PC-9 (cell line): Measurements from ENCODE around the gene FA2H. TPM values are rescaled to one million over a fixed set of nuclear protein-coding genes. Genes with fewer than 3 reads are reported as not detected.

ENCODE experiments used
- BruUV-seq: library from RNA; stranded (reverse); fragments of 400-500 nt; replicated peaks from 2 replicates; lab custom pipeline; 2021; lab: Mats Ljungman, UMichigan
- CTCF ChIA-PET: fragments of 300-600 bp; sonication (Branson Sonifier 250); formaldehyde crosslinking; loops from one replicate; lab custom pipeline; 2022; ENCODE audit warnings: antibody characterized with exemption; lab: Charles Lee
- POLR2A ChIA-PET: fragments of 300-600 bp; sonication (Branson Sonifier 250); formaldehyde crosslinking; loops from one replicate; lab custom pipeline; 2022; ENCODE audit warnings: antibody characterized with exemption; ENCODE audit not compliant: unreplicated experiment; lab: Charles Lee
- DNase-seq, 2 experiments: peaks; one replicate each; pipeline versions ENCODE4 v3.0.0 to v3.0.0-alpha.2; 2015 to 2022; ENCODE audit warnings: mixed read lengths in 1 of 2
- H2AFZ ChIP-seq: fragments of 200-600 bp; sonication (generic); 2 replicates; pipeline ENCODE4 v1.8.1; 2017; ENCODE audit warnings: antibody characterized with exemption
- H3F3A ChIP-seq: fragments of 200-600 bp; sonication (generic); 2 replicates; pipeline ENCODE4 v1.8.1; 2017; ENCODE audit warnings: antibody characterized with exemption, mild to moderate bottlenecking, low read depth; ENCODE audit not compliant: insufficient read depth
- H3K27ac ChIP-seq: fragments of 200-600 bp; sonication (generic); 2 replicates; pipeline ENCODE4 v1.6.1; 2016; ENCODE audit warnings: mixed run types
- H3K27me3 ChIP-seq: fragments of 200-600 bp; sonication (generic); 2 replicates; pipeline ENCODE4 v1.6.1; 2016; ENCODE audit warnings: low read depth, mixed run types; ENCODE audit not compliant: insufficient read depth
- H3K36me3 ChIP-seq: fragments of 200-600 bp; sonication (generic); 2 replicates; pipeline ENCODE4 v1.6.1; 2016; ENCODE audit warnings: low read depth, mixed run types
- H3K4me1 ChIP-seq: fragments of 200-600 bp; sonication (generic); replicated peaks from 2 replicates; pipeline ENCODE4 v1.6.1; 2016; ENCODE audit warnings: mixed run types; ENCODE audit not compliant: insufficient read depth
- H3K4me2 ChIP-seq: fragments of 200-600 bp; sonication (generic); 2 replicates; pipeline ENCODE4 v1.6.1; 2017; ENCODE audit warnings: mixed run types
- H3K4me3 ChIP-seq: fragments of 200-600 bp; sonication (generic); 2 replicates; pipeline ENCODE4 v1.6.1; 2016; ENCODE audit warnings: mixed run types
- H3K79me2 ChIP-seq: fragments of 200-600 bp; sonication (generic); 2 replicates; pipeline ENCODE4 v1.6.1; 2017; ENCODE audit warnings: low read depth, mixed run types
- H3K9me2 ChIP-seq: fragments of 200-600 bp; sonication (generic); 2 replicates; pipeline ENCODE4 v1.8.1; 2017; ENCODE audit warnings: mild to moderate bottlenecking; ENCODE audit not compliant: insufficient read depth
- H3K9me3 ChIP-seq: fragments of 200-600 bp; sonication (generic); 2 replicates; pipeline ENCODE4 v1.8.1; 2016; ENCODE audit warnings: low read depth; ENCODE audit not compliant: insufficient read depth
- H4K20me1 ChIP-seq: fragments of 200-600 bp; sonication (generic); 2 replicates; pipeline ENCODE4 v1.8.1; 2017; ENCODE audit not compliant: insufficient read depth
- CTCF ChIP-seq: fragments of 200-600 bp; sonication (generic); conservative IDR thresholded peaks from 2 replicates; pipeline ENCODE4 v1.6.1; 2017; ENCODE audit warnings: mixed run types, antibody characterized with exemption, mild to moderate bottlenecking, moderate library complexity
- EZH2 ChIP-seq: fragments of 200-600 bp; sonication (generic); IDR thresholded peaks from 2 replicates; pipeline ENCODE4 v1.8.0; 2017; ENCODE audit warnings: antibody characterized with exemption, low read depth
- intact Hi-C: fragments of 100-400 bp; cut with micrococcal nuclease; formaldehyde crosslinking; loops from one replicate; pipeline ENCODE4 v1.10.0; 2022; ENCODE audit not compliant: unreplicated experiment
- total RNA-seq: library from RNA; stranded (reverse); gene quantifications from 2 replicates; pipeline ENCODE4 v1.2.3, GENCODE V29; 2021

The FA2H gene
- total RNA-seq, 1 experiment from 2014 or later, result 3.5 TPM

- intact Hi-C loops, result no loop called here
- Histone ChIP-seq H3K79me2 (peaks cover 10% of the 10 kb centered on the region; the same call in 1 of the 2 replicates), H3K4me3 (peak overlapping the region; percentile 54), H3K27me3 (no peaks in the 10 kb centered on the region), H3K4me2 (peak overlapping the region; percentile 88), H3K9me3 (no peaks in the 10 kb centered on the region), H2AFZ (peak overlapping the region; percentile 72), H4K20me1 (no peaks in the 10 kb centered on the region), H3K4me1 (peaks cover 19% of the 10 kb centered on the region; the same call in 1 of the 2 replicates), H3K9me2 (no peaks in the 10 kb centered on the region), H3K27ac (no peak overlapping the region), H3K36me3 (no peaks in the 10 kb centered on the region), H3F3A (0 out of 2 replicates have a peak, but pooled peaks cover under 1% of the 10 kb centered on the region)
- BruUV-seq, result no TSS peak
- TF ChIP-seq CTCF (no peak), EZH2 (no peak)
- CTCF ChIA-PET, result no interaction called here
- peak; percentile 52 to 77 for DNase-seq
- POLR2A ChIA-PET, result interaction anchor here (0.7 kb wide), 1 partner anchor 8 kb away, joined by 5 read pairs; no protein-coding TSS in a partner anchor
Measured at GRCh38 chr16:74695450-74696422, 78.9 kb downstream of the FA2H start.

GRCh38 chr16:74691093-74691855, 83.3 kb downstream of the FA2H start:
- H3K9me3 ChIP-seq, result no peaks in the 10 kb centered on the region
- ChIA-PET POLR2A (no interaction called here), CTCF (interaction anchor here (0.7 kb wide), 1 partner anchor 139 kb away, joined by 3 read pairs; no protein-coding TSS in a partner anchor)
- H3K4me2 ChIP-seq, result no peak overlapping the region
- peaks cover 3% of the 10 kb centered on the region; the same call in 1 of the 2 replicates for H3K4me1 ChIP-seq
- no peaks in the 10 kb centered on the region for H3K36me3 ChIP-seq
- H2AFZ ChIP-seq, result no peak overlapping the region
- H3K27me3 ChIP-seq, result no peaks in the 10 kb centered on the region
- intact Hi-C loops, result no loop called here
- no peak overlapping the region for H3K4me3 ChIP-seq
- H4K20me1 ChIP-seq, result no peaks in the 10 kb centered on the region
- TF ChIP-seq CTCF, result no peak
- TF ChIP-seq EZH2, result no peak
- no peak for DNase-seq
- H3K9me2 ChIP-seq, result no peaks in the 10 kb centered on the region
- no peak overlapping the region for H3K27ac ChIP-seq
- no TSS peak for BruUV-seq
- no peaks in the 10 kb centered on the region for H3K79me2 ChIP-seq
- H3F3A ChIP-seq, result no peaks in the 10 kb centered on the region

- TF ChIP-seq CTCF (no peak), EZH2 (no peak)
- no peaks in the 10 kb centered on the region for H3F3A ChIP-seq
- no peaks in the 10 kb centered on the region for H3K9me3 ChIP-seq
- H3K27me3 ChIP-seq, result no peaks in the 10 kb centered on the region
- no peak overlapping the region for H3K4me2 ChIP-seq
- no peaks in the 10 kb centered on the region for H3K9me2 ChIP-seq
- intact Hi-C loops, result no loop called here
- no peaks in the 10 kb centered on the region for H4K20me1 ChIP-seq
- H3K4me1 ChIP-seq, result no peaks in the 10 kb centered on the region
- H3K79me2 ChIP-seq, result no peaks in the 10 kb centered on the region
- H3K27ac ChIP-seq, result no peak overlapping the region
- no peak overlapping the region for H2AFZ ChIP-seq
- H3K4me3 ChIP-seq, result no peak overlapping the region
- ChIA-PET POLR2A (no interaction called here), CTCF (no interaction called here)
- no TSS peak for BruUV-seq
- DNase-seq, result no peak
- H3K36me3 ChIP-seq, result no peaks in the 10 kb centered on the region
Measured at GRCh38 chr16:74682556-74682955, 92.1 kb downstream of the FA2H start.
